GM12878 (cell line): ENCODE measurements around the gene MAPRE2. TPM values are rescaled to one million over a fixed set of nuclear protein-coding genes. Genes with fewer than 3 reads are reported as not detected.

ENCODE experiments used
- ATAC-seq: fragments of 200-7000 bp; cut with Tn5 transposase; 3 replicates; pipeline ENCODE4 v1.9.1; 2020; ENCODE audit warnings: mild to moderate bottlenecking, moderate library complexity
- BruUV-seq: library from RNA; stranded (reverse); fragments of 400-500 nt; replicated peaks from 2 replicates; lab custom pipeline; 2021; lab: Mats Ljungman, UMichigan
- CTCF ChIA-PET: fragments of 300-600 bp; sonication (Branson Sonifier 250); formaldehyde crosslinking; extraction: SDS; loops from one replicate; lab custom pipeline; 2021; ENCODE audit warnings: inconsistent platforms; lab: Yijun Ruan, JAX
- POLR2A ChIA-PET: fragments of 350-600 bp; formaldehyde crosslinking; extraction: SDS; loops from one replicate; lab custom pipeline; 2021; ENCODE audit warnings: inconsistent platforms; lab: Charles Lee
- RAD21 ChIA-PET: fragments of 300-600 bp; sonication (Branson Sonifier 250); formaldehyde crosslinking; loops from one replicate; lab custom pipeline; 2023; ENCODE audit warnings: antibody characterized with exemption; ENCODE audit not compliant: unreplicated experiment; lab: Charles Lee
- SMC1A ChIA-PET: fragments of 300-600 bp; sonication (Branson Sonifier 250); formaldehyde crosslinking; loops from one replicate; lab custom pipeline; 2023; ENCODE audit not compliant: unreplicated experiment, uncharacterized antibody; lab: Charles Lee
- DNase-seq: peaks from one replicate; pipeline ENCODE4 v3.0.0-alpha.2; 2011; ENCODE audit warnings: low read depth, low spot score
- FAIRE-seq: peaks from 3 replicates; lab custom pipeline; 2011; peaks lifted over from hg19 to GRCh38; lab: Jason Lieb, UNC
- H2AFZ ChIP-seq: 2 replicates; pipeline ENCODE4 v1.6.0; 2011; ENCODE audit warnings: low read depth, low read length, control low read depth; ENCODE audit not compliant: control insufficient read depth
- H3K27ac ChIP-seq: 2 replicates; pipeline ENCODE4 v1.5.1; 2011; ENCODE audit warnings: control low read depth; ENCODE audit not compliant: control insufficient read depth, insufficient read depth
- H3K27me3 ChIP-seq, 2 experiments: replicated peaks in 1 of 2; 2 replicates each; pipeline versions ENCODE4 v1.6.0 to v1.6.1; 2011; ENCODE audit warnings: low read length in 1 of 2; ENCODE audit not compliant: control insufficient read depth in 2 of 2, insufficient read depth in 2 of 2
- H3K36me3 ChIP-seq, 2 experiments: 2 replicates each; pipeline ENCODE4 v1.5.1; 2011; ENCODE audit warnings: low read length in 1 of 2; ENCODE audit not compliant: control insufficient read depth in 2 of 2, insufficient read depth in 2 of 2
- H3K4me1 ChIP-seq: 2 replicates; pipeline ENCODE4 v1.6.1; 2011; ENCODE audit warnings: mild to moderate bottlenecking, low read length, moderate library complexity, mixed read lengths; ENCODE audit not compliant: control insufficient read depth, insufficient read depth
- H3K4me2 ChIP-seq: 2 replicates; pipeline ENCODE4 v1.6.0; 2011; ENCODE audit warnings: control low read depth; ENCODE audit not compliant: control insufficient read depth, insufficient read depth
- H3K4me3 ChIP-seq: fragments of 200-600 bp; sonication (generic); 2 replicates; pipeline ENCODE4 v1.5.1; 2016
- H3K79me2 ChIP-seq: 2 replicates; pipeline ENCODE4 v1.6.0; 2011; ENCODE audit warnings: low read length; ENCODE audit not compliant: control insufficient read depth, insufficient read depth
- H3K9ac ChIP-seq: 2 replicates; pipeline ENCODE4 v1.8.0; 2011; ENCODE audit warnings: low read length, control low read depth, mixed read lengths; ENCODE audit not compliant: control insufficient read depth, insufficient read depth
- H3K9me3 ChIP-seq: replicated peaks from 3 replicates; pipeline ENCODE4 v1.5.1; 2011; ENCODE audit warnings: mild to moderate bottlenecking, low read length; ENCODE audit not compliant: control insufficient read depth, insufficient read depth
- H4K20me1 ChIP-seq: 2 replicates; pipeline ENCODE4 v1.6.0; 2011; ENCODE audit not compliant: control insufficient read depth, insufficient read depth
- IKZF1 ChIP-seq: fragments of 450-650 bp; conservative IDR thresholded peaks from 2 replicates; pipeline ENCODE4 v1.6.1; 2017; ENCODE audit warnings: antibody characterized with exemption, mild to moderate bottlenecking
- JUNB ChIP-seq: IDR thresholded peaks from 2 replicates; pipeline ENCODE4 v1.6.1; 2016; ENCODE audit warnings: antibody characterized with exemption, mild to moderate bottlenecking
- MYB ChIP-seq: fragments of 150-350 bp; IDR thresholded peaks from 2 replicates; pipeline ENCODE4 v1.6.1; 2014; ENCODE audit warnings: mild to moderate bottlenecking, low read depth, low read length, borderline replicate concordance
- POLR2AphosphoS5 ChIP-seq: IDR thresholded peaks from 2 replicates; pipeline ENCODE4 v1.6.1; 2011; ENCODE audit warnings: mild to moderate bottlenecking, low read length, inconsistent platforms
- REST ChIP-seq: IDR thresholded peaks from 2 replicates; pipeline ENCODE4 v1.6.1; 2012; ENCODE audit warnings: mild to moderate bottlenecking, low read depth, low read length
- SREBF2 ChIP-seq: IDR thresholded peaks from 2 replicates; pipeline ENCODE4 v1.6.1; 2012; ENCODE audit warnings: mild to moderate bottlenecking, low read length
- ZBED1 ChIP-seq: IDR thresholded peaks from 2 replicates; pipeline ENCODE4 v1.6.1; 2016; ENCODE audit warnings: borderline replicate concordance
- ZNF274 ChIP-seq: IDR thresholded peaks from one replicate; pipeline ENCODE4 v1.8.0; 2011; ENCODE audit not compliant: insufficient read length, insufficient read depth
- in situ Hi-C: fragments of 300-500 bp; cut with MboI; formaldehyde crosslinking; loops from 9 replicates; pipeline ENCODE4 v1.14.3; 2018; ENCODE audit warnings: mixed read lengths
- intact Hi-C: fragments of 100-400 bp; cut with micrococcal nuclease; formaldehyde crosslinking; loops from one replicate; pipeline ENCODE4 v1.14.2; 2022; ENCODE audit not compliant: unreplicated experiment
- polyA plus RNA-seq, 11 experiments: library from polyadenylated mRNA; depleted of rRNA in 4 of 11; unstranded in 6 of 11; stranded (reverse) in 5 of 11; fragments of >200 nt; fragmentation: Nextera tagmentation in 4 of 11; fragmentation: Illumina TruSeq in 1 of 11; extraction: Ambion mirVana in 4 of 11; extraction: Trizol in 1 of 11; gene quantifications; 1 replicate in 1 of 11; 2 replicates in 10 of 11; pipeline versions ENCODE4 v1.2.1 to v1.2.3, GENCODE V29; 2011 to 2016; ENCODE audit warnings: inconsistent platforms in 2 of 11, missing spikeins in 2 of 11, low read depth in 1 of 11
- total RNA-seq, 4 experiments: library from RNA; depleted of rRNA in 3 of 4; stranded (reverse); fragments of >200 nt in 3 of 4; fragmentation: Illumina TruSeq in 1 of 4; extraction: Trizol in 1 of 4; gene quantifications; 2 replicates each; pipeline versions ENCODE4 v1.2.1 to v1.2.3, GENCODE V29; 2013 to 2021
- TF ChIP-seq, protein P1 (sequence below): IDR thresholded peaks from 2 replicates; pipeline ENCODE4 v1.6.1; 2011; ENCODE audit warnings: borderline replicate concordance, low read depth, mild to moderate bottlenecking, moderate library complexity, mixed read lengths, low read length; ENCODE audit not compliant: insufficient read depth; ENCODE audit errors: extremely low read length

Gene MAPRE2
- total and polyA plus RNA-seq, 10 of the 15 experiments (the other 5 are each of a cell fraction or from before 2014, with no cell fraction given) = 11.0 to 50.6 (median 24.0) TPM

DNA sequence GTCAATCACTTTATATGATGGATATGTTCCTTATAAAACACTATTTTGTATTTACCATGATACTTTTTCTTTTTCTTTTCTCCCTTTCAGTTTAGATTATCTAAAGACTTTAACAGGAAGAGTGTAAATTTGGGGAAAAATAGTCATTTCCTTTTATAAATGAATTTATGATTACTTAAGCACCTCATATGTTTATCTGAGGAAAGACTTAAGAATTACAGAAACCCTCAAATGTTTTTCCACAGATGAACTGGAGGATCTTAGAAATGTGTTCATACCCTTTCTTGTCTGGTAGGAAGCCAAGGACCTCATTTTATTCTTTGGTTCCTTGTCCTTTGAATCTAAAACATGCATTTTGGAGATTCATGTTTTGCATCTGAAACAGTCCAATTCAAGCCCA lies 36.7 kb downstream of the MAPRE2 start:
- ChIA-PET POLR2A (no interaction called here), SMC1A (interaction anchor here (1.2 to 1.7 kb wide), 2 partner anchors 51 to 66 kb away, joined by 3 to 4 read pairs; no protein-coding TSS in a partner anchor)
- Histone ChIP-seq H3K27me3 (no peaks in the 10 kb centered on the region), H3K9ac (no peak overlapping the region), H3K9me3 (no peaks in the 10 kb centered on the region), H4K20me1 (no peaks in the 10 kb centered on the region)
- no peak for FAIRE-seq
- TF ChIP-seq JUNB = no peak
- no peak for TF ChIP-seq POLR2AphosphoS5
- TF ChIP-seq SREBF2 = no peak
- TF ChIP-seq IKZF1 = no peak
- no peak for TF ChIP-seq MYB
- no peak for TF ChIP-seq ZNF274
- TF ChIP-seq ZBED1 = no peak
- no peak for TF ChIP-seq REST
- TF ChIP-seq, protein P1, sequence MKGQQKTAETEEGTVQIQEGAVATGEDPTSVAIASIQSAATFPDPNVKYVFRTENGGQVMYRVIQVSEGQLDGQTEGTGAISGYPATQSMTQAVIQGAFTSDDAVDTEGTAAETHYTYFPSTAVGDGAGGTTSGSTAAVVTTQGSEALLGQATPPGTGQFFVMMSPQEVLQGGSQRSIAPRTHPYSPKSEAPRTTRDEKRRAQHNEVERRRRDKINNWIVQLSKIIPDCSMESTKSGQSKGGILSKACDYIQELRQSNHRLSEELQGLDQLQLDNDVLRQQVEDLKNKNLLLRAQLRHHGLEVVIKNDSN = no peak
- TF ChIP-seq, all 136 proteins: peak for 0
- DNase-seq (no peak), ATAC-seq (no peak)
- Histone ChIP-seq H3K4me3 (no peak overlapping the region), H2AFZ (no peak overlapping the region), H3K27ac (no peak overlapping the region), H3K4me2 (no peak overlapping the region), H3K4me1 (peaks cover 2% of the 10 kb centered on the region; the same call in 1 of the 2 replicates), H3K79me2 (no peaks in the 10 kb centered on the region), H3K36me3 (no peaks in the 10 kb centered on the region; a peak in 3 of 4 replicates)
- CTCF ChIA-PET = no interaction called here
- intact Hi-C loops (no loop called here), in situ Hi-C loops (no loop called here)
- RAD21 ChIA-PET = no interaction called here
- BruUV-seq = no TSS peak
